Activated CD4-positive, CD25-positive, alpha-beta regulatory T cell treated with anti-CD3 and anti-CD28 coated beads, Interleukin-2, amount 50 U/mL, for 24 hours (primary cell): ENCODE measurements around the gene MCRS1.

ENCODE experiments used
- ATAC-seq, 2 donors: fragments of 150-1000 bp; cut with Tn5 transposase; one replicate each; pipeline ENCODE4 v1.10.0; 2021; ENCODE audit warnings: mild to moderate bottlenecking in 1 of 2, moderate library complexity in 1 of 2

MCRS1 gene

GRCh38 chr12:49555631-49556390 is 12.1 kb downstream of the MCRS1 start:
- ATAC-seq, result no peak

GRCh38 chr12:49554266-49554665 is 13.7 kb downstream of the MCRS1 start:
- ATAC-seq, result no peak

GRCh38 chr12:49553512-49554088 is 14.3 kb downstream of the MCRS1 start:
- peak; percentile 37 to 44 for ATAC-seq

GRCh38 chr12:49552899-49553298 is 15.0 kb downstream of the MCRS1 start:
- no peak for ATAC-seq

GRCh38 chr12:49552425-49552824 is 15.5 kb downstream of the MCRS1 start:
- ATAC-seq, result no peak

- ATAC-seq, result no peak
These were observed 15.9 kb downstream of the MCRS1 start for GRCh38 chr12:49552014-49552413.

- ATAC-seq, result no peak
These were observed 17.2 kb downstream of the MCRS1 start for GRCh38 chr12:49550693-49551252.

GRCh38 chr12:49549735-49550692 is 17.9 kb downstream of the MCRS1 start:
- no peak for ATAC-seq

GRCh38 chr12:49548822-49549648 is 18.9 kb downstream of the MCRS1 start:
- peak; percentile 32 to 36 for ATAC-seq

- ATAC-seq, result no peak
These were observed 19.5 kb downstream of the MCRS1 start for GRCh38 chr12:49548481-49548821.

- no peak for ATAC-seq
These were observed 20.8 kb downstream of the MCRS1 start for GRCh38 chr12:49547090-49547690.

GRCh38 chr12:49546481-49546880 is 21.5 kb downstream of the MCRS1 start:
- ATAC-seq, result no peak

GRCh38 chr12:49545815-49546214 is 22.1 kb downstream of the MCRS1 start:
- no peak for ATAC-seq

GRCh38 chr12:49543914-49544815 is 23.8 kb downstream of the MCRS1 start:
- no peak for ATAC-seq

- ATAC-seq, result no peak
These were observed 24.6 kb downstream of the MCRS1 start for GRCh38 chr12:49543221-49543913.

- ATAC-seq, result no peak
These were observed 25.3 kb downstream of the MCRS1 start for GRCh38 chr12:49542592-49543160.

GRCh38 chr12:49541911-49542505 is 25.9 kb downstream of the MCRS1 start:
- ATAC-seq, result no peak

- no peak for ATAC-seq
These were observed 26.6 kb downstream of the MCRS1 start for GRCh38 chr12:49541140-49541861.
